ENCODE measurements around the gene ELMO2.

The ELMO2 gene

GRCh38 chr20:46350986-46351267 lies 55.5 kb downstream of the ELMO2 start:
- H3K4me1 ChIP-seq (ENCODE audit: insufficient read depth, low read length) = peaks cover 52% of the 10 kb centered on the region

GRCh38 chr20:46350201-46350985 lies 56.0 kb downstream of the ELMO2 start:
- H2AFZ ChIP-seq (ENCODE audit: low read depth, low read length) = no peak overlapping the region
- peaks cover 52% of the 10 kb centered on the region for H3K4me1 ChIP-seq (ENCODE audit: insufficient read depth, low read length)
- no peaks in the 10 kb centered on the region for H3K9me3 ChIP-seq (ENCODE audit: low read length)
- H3K4me3 ChIP-seq (ENCODE audit: low read length) = no peak overlapping the region
- H3K36me3 ChIP-seq (ENCODE audit: insufficient read depth, low read length) = no peaks in the 10 kb centered on the region
- no peaks in the 10 kb centered on the region for H3K27me3 ChIP-seq (ENCODE audit: insufficient read depth, low read length)

More at GRCh38 chr20:46350986-46351267, 55.5 kb downstream of the ELMO2 start:
- Histone ChIP-seq H3K4me3 (ENCODE audit: low read length) (no peak overlapping the region), H2AFZ (ENCODE audit: low read depth, low read length) (no peak overlapping the region), H3K27me3 (ENCODE audit: insufficient read depth, low read length) (no peaks in the 10 kb centered on the region), H3K9me3 (ENCODE audit: low read length) (no peaks in the 10 kb centered on the region), H3K36me3 (ENCODE audit: insufficient read depth, low read length) (no peaks in the 10 kb centered on the region)

- Histone ChIP-seq H2AFZ (ENCODE audit: low read depth, low read length) (no peak overlapping the region), H3K4me1 (ENCODE audit: insufficient read depth, low read length) (peaks cover 52% of the 10 kb centered on the region), H3K36me3 (ENCODE audit: insufficient read depth, low read length) (no peaks in the 10 kb centered on the region), H3K4me3 (ENCODE audit: low read length) (no peak overlapping the region), H3K9me3 (ENCODE audit: low read length) (no peaks in the 10 kb centered on the region), H3K27me3 (ENCODE audit: insufficient read depth, low read length) (no peaks in the 10 kb centered on the region)
These were observed 56.7 kb downstream of the ELMO2 start for GRCh38 chr20:46349742-46350056.

- H3K27me3 ChIP-seq (ENCODE audit: insufficient read depth, low read length) = no peaks in the 10 kb centered on the region
- no peak overlapping the region for H2AFZ ChIP-seq (ENCODE audit: low read depth, low read length)
- H3K4me3 ChIP-seq (ENCODE audit: low read length) = no peak overlapping the region
- H3K4me1 ChIP-seq (ENCODE audit: insufficient read depth, low read length) = peaks cover 52% of the 10 kb centered on the region
- no peaks in the 10 kb centered on the region for H3K9me3 ChIP-seq (ENCODE audit: low read length)
- H3K36me3 ChIP-seq (ENCODE audit: insufficient read depth, low read length) = no peaks in the 10 kb centered on the region
These were observed 57.2 kb downstream of the ELMO2 start for GRCh38 chr20:46349035-46349741.

- peaks cover 61% of the 10 kb centered on the region for H3K4me1 ChIP-seq (ENCODE audit: insufficient read depth, low read length)
- H3K27me3 ChIP-seq (ENCODE audit: insufficient read depth, low read length) = no peaks in the 10 kb centered on the region
- H2AFZ ChIP-seq (ENCODE audit: low read depth, low read length) = no peak overlapping the region
- H3K9me3 ChIP-seq (ENCODE audit: low read length) = no peaks in the 10 kb centered on the region
- H3K36me3 ChIP-seq (ENCODE audit: insufficient read depth, low read length) = no peaks in the 10 kb centered on the region
- H3K4me3 ChIP-seq (ENCODE audit: low read length) = no peak overlapping the region
These were observed 58.3 kb downstream of the ELMO2 start for GRCh38 chr20:46347841-46348803.

GRCh38 chr20:46346770-46347169 lies 59.6 kb downstream of the ELMO2 start:
- Histone ChIP-seq H2AFZ (ENCODE audit: low read depth, low read length) (no peak overlapping the region), H3K36me3 (ENCODE audit: insufficient read depth, low read length) (no peaks in the 10 kb centered on the region), H3K9me3 (ENCODE audit: low read length) (no peaks in the 10 kb centered on the region), H3K4me1 (ENCODE audit: insufficient read depth, low read length) (peaks cover 69% of the 10 kb centered on the region), H3K4me3 (ENCODE audit: low read length) (no peak overlapping the region), H3K27me3 (ENCODE audit: insufficient read depth, low read length) (no peaks in the 10 kb centered on the region)

- no peaks in the 10 kb centered on the region for H3K9me3 ChIP-seq (ENCODE audit: low read length)
These were observed 61.8 kb downstream of the ELMO2 start for GRCh38 chr20:46344488-46345162.

GRCh38 chr20:46343975-46344357 lies 62.4 kb downstream of the ELMO2 start:
- H3K9me3 ChIP-seq (ENCODE audit: low read length) = no peaks in the 10 kb centered on the region
- no peak overlapping the region for H3K4me3 ChIP-seq (ENCODE audit: low read length)
- peaks cover 51% of the 10 kb centered on the region for H3K4me1 ChIP-seq (ENCODE audit: insufficient read depth, low read length)
- H2AFZ ChIP-seq (ENCODE audit: low read depth, low read length) = no peak overlapping the region
- H3K36me3 ChIP-seq (ENCODE audit: insufficient read depth, low read length) = no peaks in the 10 kb centered on the region
- H3K27me3 ChIP-seq (ENCODE audit: insufficient read depth, low read length) = no peaks in the 10 kb centered on the region

More at GRCh38 chr20:46344488-46345162, 61.8 kb downstream of the ELMO2 start:
- Histone ChIP-seq H2AFZ (ENCODE audit: low read depth, low read length) (no peak overlapping the region), H3K27me3 (ENCODE audit: insufficient read depth, low read length) (no peaks in the 10 kb centered on the region), H3K4me3 (ENCODE audit: low read length) (no peak overlapping the region), H3K4me1 (ENCODE audit: insufficient read depth, low read length) (peaks cover 57% of the 10 kb centered on the region), H3K36me3 (ENCODE audit: insufficient read depth, low read length) (no peaks in the 10 kb centered on the region)

GRCh38 chr20:46343348-46343974 lies 63.0 kb downstream of the ELMO2 start:
- Histone ChIP-seq H3K9me3 (ENCODE audit: low read length) (no peaks in the 10 kb centered on the region), H3K4me3 (ENCODE audit: low read length) (no peak overlapping the region), H3K4me1 (ENCODE audit: insufficient read depth, low read length) (peaks cover 46% of the 10 kb centered on the region), H2AFZ (ENCODE audit: low read depth, low read length) (no peak overlapping the region), H3K36me3 (ENCODE audit: insufficient read depth, low read length) (no peaks in the 10 kb centered on the region), H3K27me3 (ENCODE audit: insufficient read depth, low read length) (no peaks in the 10 kb centered on the region)

- Histone ChIP-seq H3K36me3 (ENCODE audit: insufficient read depth, low read length) (no peaks in the 10 kb centered on the region), H3K27me3 (ENCODE audit: insufficient read depth, low read length) (no peaks in the 10 kb centered on the region), H3K4me1 (ENCODE audit: insufficient read depth, low read length) (peaks cover 43% of the 10 kb centered on the region), H3K4me3 (ENCODE audit: low read length) (no peak overlapping the region), H3K9me3 (ENCODE audit: low read length) (no peaks in the 10 kb centered on the region), H2AFZ (ENCODE audit: low read depth, low read length) (no peak overlapping the region)
These were observed 63.7 kb downstream of the ELMO2 start for GRCh38 chr20:46342451-46343347.

GRCh38 chr20:46342010-46342378 lies 64.4 kb downstream of the ELMO2 start:
- H3K4me3 ChIP-seq (ENCODE audit: low read length) = peak overlapping the region; percentile 21
- H3K4me1 ChIP-seq (ENCODE audit: insufficient read depth, low read length) = peaks cover 41% of the 10 kb centered on the region
- H2AFZ ChIP-seq (ENCODE audit: low read depth, low read length) = no peak overlapping the region
- no peaks in the 10 kb centered on the region for H3K27me3 ChIP-seq (ENCODE audit: insufficient read depth, low read length)
- no peaks in the 10 kb centered on the region for H3K36me3 ChIP-seq (ENCODE audit: insufficient read depth, low read length)
- no peaks in the 10 kb centered on the region for H3K9me3 ChIP-seq (ENCODE audit: low read length)
